Thoracic aorta (tissue), 2 donors: ENCODE data around the gene NPW. TPM values are rescaled to one million over a fixed set of nuclear protein-coding genes. Genes with fewer than 3 reads are reported as not detected.

Experiments used
- ATAC-seq: fragments of 150-250 bp; one replicate; pipeline ENCODE4 v1.8.0; 2017; ENCODE audit warnings: low read depth; ENCODE audit not compliant: insufficient number of reproducible peaks, low FRiP score
- DNase-seq: peaks from one replicate; pipeline ENCODE4 v3.0.0-alpha.2; 2020; ENCODE audit warnings: low spot score
- H3K27ac ChIP-seq, 2 donors: fragments of 200-600 bp; sonication (generic); 1 replicate in 1 of 2; 2 replicates in 1 of 2; pipeline ENCODE4 v1.5.1; 2016; ENCODE audit warnings: mild to moderate bottlenecking in 2 of 2, moderate library complexity in 2 of 2
- H3K27me3 ChIP-seq: fragments of 200-600 bp; sonication (generic); replicated peaks from 2 replicates; pipeline ENCODE4 v1.6.0; 2016; ENCODE audit warnings: mild to moderate bottlenecking; ENCODE audit not compliant: insufficient read depth
- H3K36me3 ChIP-seq: fragments of 200-600 bp; sonication (generic); one replicate; pipeline ENCODE4 v1.5.1; 2016
- H3K4me1 ChIP-seq, 2 donors: fragments of 200-600 bp; sonication (generic); 1 replicate in 1 of 2; 2 replicates in 1 of 2; pipeline versions ENCODE4 v1.5.1 to v1.6.0; 2016; ENCODE audit warnings: low read depth in 2 of 2, mild to moderate bottlenecking in 1 of 2; ENCODE audit not compliant: control insufficient read depth in 1 of 2
- H3K4me3 ChIP-seq: fragments of 200-600 bp; sonication (generic); 2 replicates; pipeline ENCODE4 v1.5.1; 2016; ENCODE audit warnings: mild to moderate bottlenecking
- H3K9me3 ChIP-seq: fragments of 200-600 bp; sonication (generic); 2 replicates; pipeline ENCODE4 v1.5.1; 2016
- total RNA-seq, 2 donors: library from RNA; depleted of rRNA; stranded (reverse); fragments of >200 nt; gene quantifications; one replicate each; pipeline versions ENCODE4 v1.1.0 to v1.2.3, GENCODE V29; 2016
- TF ChIP-seq, protein P1 (sequence below): fragments of 200-600 bp; sonication (generic); IDR thresholded peaks from one replicate; pipeline ENCODE4 v1.5.1; 2019; ENCODE audit warnings: antibody characterized with exemption

NPW gene
- total RNA-seq, 2 donors from 2014 or later, result not detected

GRCh38 chr16:2042171-2042985 lies 22.8 kb downstream of the NPW start:
- ATAC-seq (no peak), DNase-seq (no peak)
- TF ChIP-seq, protein P1, sequence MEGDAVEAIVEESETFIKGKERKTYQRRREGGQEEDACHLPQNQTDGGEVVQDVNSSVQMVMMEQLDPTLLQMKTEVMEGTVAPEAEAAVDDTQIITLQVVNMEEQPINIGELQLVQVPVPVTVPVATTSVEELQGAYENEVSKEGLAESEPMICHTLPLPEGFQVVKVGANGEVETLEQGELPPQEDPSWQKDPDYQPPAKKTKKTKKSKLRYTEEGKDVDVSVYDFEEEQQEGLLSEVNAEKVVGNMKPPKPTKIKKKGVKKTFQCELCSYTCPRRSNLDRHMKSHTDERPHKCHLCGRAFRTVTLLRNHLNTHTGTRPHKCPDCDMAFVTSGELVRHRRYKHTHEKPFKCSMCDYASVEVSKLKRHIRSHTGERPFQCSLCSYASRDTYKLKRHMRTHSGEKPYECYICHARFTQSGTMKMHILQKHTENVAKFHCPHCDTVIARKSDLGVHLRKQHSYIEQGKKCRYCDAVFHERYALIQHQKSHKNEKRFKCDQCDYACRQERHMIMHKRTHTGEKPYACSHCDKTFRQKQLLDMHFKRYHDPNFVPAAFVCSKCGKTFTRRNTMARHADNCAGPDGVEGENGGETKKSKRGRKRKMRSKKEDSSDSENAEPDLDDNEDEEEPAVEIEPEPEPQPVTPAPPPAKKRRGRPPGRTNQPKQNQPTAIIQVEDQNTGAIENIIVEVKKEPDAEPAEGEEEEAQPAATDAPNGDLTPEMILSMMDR, result no peak
- no peaks in the 10 kb centered on the region for H3K27me3 ChIP-seq
- H3K4me3 ChIP-seq, result no peak overlapping the region
- no peaks in the 10 kb centered on the region for H3K9me3 ChIP-seq
- H3K4me1 ChIP-seq, result peaks cover 11 to 40% of the 10 kb centered on the region in 2 donors
- H3K27ac ChIP-seq, result no peak overlapping the region
- peaks cover 10% of the 10 kb centered on the region for H3K36me3 ChIP-seq

- no peak overlapping the region for H3K27ac ChIP-seq
- TF ChIP-seq, protein P1, result no peak
These were observed 23.5 kb downstream of the NPW start for GRCh38 chr16:2042986-2043666.

GRCh38 chr16:2043667-2044451 lies 24.3 kb downstream of the NPW start:
- DNase-seq (no peak), ATAC-seq (no peak)
- H3K36me3 ChIP-seq, result peaks cover 4% of the 10 kb centered on the region
- no peak overlapping the region for H3K4me3 ChIP-seq
- H3K27ac ChIP-seq, result no peak overlapping the region
- H3K9me3 ChIP-seq, result no peaks in the 10 kb centered on the region
- TF ChIP-seq, protein P1, result no peak
- H3K4me1 ChIP-seq, result peaks cover 14 to 46% of the 10 kb centered on the region in 2 donors
- H3K27me3 ChIP-seq, result no peaks in the 10 kb centered on the region

More at GRCh38 chr16:2042986-2043666, 23.5 kb downstream of the NPW start:
- no peaks in the 10 kb centered on the region for H3K9me3 ChIP-seq
- H3K4me3 ChIP-seq, result no peak overlapping the region
- no peaks in the 10 kb centered on the region for H3K27me3 ChIP-seq
- ATAC-seq, result no peak
- H3K36me3 ChIP-seq, result peaks cover 5% of the 10 kb centered on the region
- DNase-seq, result no peak
- peaks cover 11 to 39% of the 10 kb centered on the region in 2 donors for H3K4me1 ChIP-seq

DNA sequence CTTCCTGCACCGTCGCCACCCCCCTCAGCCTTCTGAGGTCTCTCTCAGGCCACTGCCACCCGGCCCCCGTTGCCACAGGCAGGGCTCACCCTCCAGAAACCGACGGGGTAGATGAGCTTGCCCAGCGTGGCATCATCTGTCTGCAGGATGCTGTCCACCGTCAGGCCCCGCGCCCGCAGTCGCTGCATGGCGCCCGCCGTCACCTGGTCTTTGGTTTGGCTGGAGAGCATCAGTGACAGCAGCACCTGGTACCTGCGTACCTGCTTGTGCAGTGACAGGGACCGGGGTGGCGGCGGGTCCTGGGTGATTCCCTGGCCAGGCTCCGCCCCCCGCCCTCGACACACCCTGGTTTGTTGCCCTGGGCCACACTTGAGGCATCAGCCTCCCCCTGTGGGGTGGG lies 25.0 kb downstream of the NPW start:
- TF ChIP-seq, protein P1, result no peak
- DNase-seq, result no peak

More for the DNA sequence above, 25.0 kb downstream of the NPW start:
- peaks cover 14 to 43% of the 10 kb centered on the region in 2 donors for H3K4me1 ChIP-seq
- no peaks in the 10 kb centered on the region for H3K36me3 ChIP-seq
- H3K27me3 ChIP-seq, result no peaks in the 10 kb centered on the region
- no peaks in the 10 kb centered on the region for H3K9me3 ChIP-seq
- no peak for ATAC-seq
- no peak overlapping the region for H3K27ac ChIP-seq
- no peak overlapping the region for H3K4me3 ChIP-seq
